ENCODE data around the gene CEP41.

CEP41 gene

DNA sequence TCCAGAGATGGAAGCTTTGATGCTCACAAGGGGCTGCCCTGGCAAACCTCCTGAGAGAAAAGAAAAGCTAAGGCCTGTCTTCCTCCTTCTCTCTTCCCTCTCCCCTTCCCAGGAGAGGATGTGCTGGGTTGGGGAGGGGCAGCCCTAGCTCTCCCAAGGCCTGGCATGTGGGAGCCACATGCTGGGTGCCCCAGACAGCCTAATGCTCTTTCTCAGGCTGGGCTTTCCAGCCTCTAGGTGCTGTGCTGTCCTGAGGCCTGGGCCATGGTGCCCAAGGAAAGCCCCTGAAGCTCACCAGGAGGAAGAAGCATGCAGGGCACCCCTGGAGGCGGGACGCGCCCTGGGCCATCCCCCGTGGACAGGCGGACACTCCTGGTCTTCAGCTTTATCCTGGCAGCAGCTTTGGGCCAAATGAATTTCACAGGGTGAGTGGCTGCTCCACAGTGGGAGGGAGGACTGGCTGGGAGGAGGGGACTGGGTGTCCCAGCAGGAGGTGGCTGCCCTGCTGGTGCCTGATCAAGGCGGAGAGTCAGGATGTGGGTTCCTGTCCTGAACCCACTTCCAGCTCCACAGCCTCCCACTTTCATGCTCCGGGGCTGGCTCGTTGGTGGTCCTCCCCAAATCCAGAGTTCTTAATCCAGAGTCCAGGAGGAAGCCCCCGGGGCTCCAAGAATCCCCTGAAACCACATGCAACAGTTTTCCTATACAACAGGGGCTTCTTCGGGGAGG is 94.5 kb downstream of the CEP41 start:
- Histone ChIP-seq H3K4me3 (ENCODE audit: insufficient read depth in 1 of 2, low read depth in 1 of 2, low read length in 2 of 2) (no peak overlapping the region), H4K8ac (ENCODE audit: low read length) (peak overlapping the region; percentile 5), H3K4me2 (ENCODE audit: low read length, poor library complexity, severe bottlenecking) (no peak overlapping the region), H3K14ac (ENCODE audit: low read length in 2 of 2) (peak overlapping the region in 1 of 2 experiments; percentile 79), H4K91ac (ENCODE audit: low read length) (peak overlapping the region; percentile 62), H3K27me3 (ENCODE audit: control insufficient read depth in 1 of 2, insufficient read depth in 1 of 2, low read length in 2 of 2) (no peaks in the 10 kb centered on the region), H2AK5ac (ENCODE audit: low read length, severe bottlenecking) (peak overlapping the region; percentile 71), H3K18ac (ENCODE audit: low read depth in 1 of 2, low read length in 2 of 2) (peak overlapping the region in 1 of 2 experiments; percentile 80), H3K23ac (ENCODE audit: low read length in 2 of 2) (peak overlapping the region in 1 of 2 experiments; percentile 42), H2BK12ac (ENCODE audit: low read length in 2 of 2) (peak overlapping the region; percentile 14 to 59), H3K9me3 (ENCODE audit: control insufficient read depth, low read length) (no peaks in the 10 kb centered on the region), H3K4me1 (ENCODE audit: control insufficient read depth, insufficient read depth, low read depth, low read length) (peaks cover 17% of the 10 kb centered on the region), H2AFZ (ENCODE audit: low read depth, low read length) (no peak overlapping the region), H3K36me3 (ENCODE audit: control insufficient read depth in 1 of 2, insufficient read depth in 2 of 2, low read depth in 1 of 2, low read length in 2 of 2) (no peaks in the 10 kb centered on the region), H3K4ac (ENCODE audit: low read depth in 1 of 2, low read length in 2 of 2) (peak overlapping the region; percentile 5 to 49), H2BK5ac (ENCODE audit: low read depth, low read length, poor library complexity, severe bottlenecking) (no peak overlapping the region), H3K9ac (ENCODE audit: low read length) (no peak overlapping the region), H2BK15ac (ENCODE audit: low read depth, poor library complexity, severe bottlenecking) (peak overlapping the region; percentile 28), H3K79me1 (replicated peaks; ENCODE audit: low read length, poor library complexity, severe bottlenecking) (no peaks in the 10 kb centered on the region), H3K27ac (ENCODE audit: low read length, poor library complexity, severe bottlenecking) (no peak overlapping the region), H2BK120ac (ENCODE audit: low read depth, low read length) (no peak overlapping the region)
- 92% methylated on average over 10 of the region's 10 CpGs for whole genome bisulfite sequencing
- no peak for DNase-seq

DNA sequence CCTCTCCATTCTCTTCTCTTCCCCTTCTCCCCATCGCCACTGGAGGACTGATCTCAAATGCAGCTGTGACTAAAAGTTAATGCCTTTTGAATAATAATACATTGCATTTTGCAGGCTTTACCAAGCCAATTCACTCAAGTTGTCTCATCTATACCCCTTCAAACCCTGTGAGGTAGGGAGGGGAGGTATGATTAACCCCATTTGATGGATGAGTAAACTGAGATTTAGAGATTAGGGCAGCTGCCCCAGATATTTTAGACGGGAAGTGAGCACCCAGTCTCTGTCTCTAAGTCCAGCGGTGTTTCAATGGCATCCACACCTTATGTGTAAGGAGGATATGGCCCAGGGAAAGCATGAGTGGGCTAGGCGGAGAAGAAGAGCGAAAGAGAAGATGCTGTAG is 95.1 kb downstream of the CEP41 start:
- no peak overlapping the region for H2BK120ac ChIP-seq (ENCODE audit: low read depth, low read length)
- H2BK5ac ChIP-seq (ENCODE audit: low read depth, low read length, poor library complexity, severe bottlenecking), result no peak overlapping the region
- H3K27ac ChIP-seq (ENCODE audit: low read length, poor library complexity, severe bottlenecking), result no peak overlapping the region
- peak overlapping the region; percentile 71 for H2AK5ac ChIP-seq (ENCODE audit: low read length, severe bottlenecking)
- H3K27me3 ChIP-seq (ENCODE audit: control insufficient read depth in 1 of 2, insufficient read depth in 1 of 2, low read length in 2 of 2), result no peaks in the 10 kb centered on the region
- H3K14ac ChIP-seq (ENCODE audit: low read length in 2 of 2), result no peak overlapping the region
- peaks cover 13% of the 10 kb centered on the region for H3K4me1 ChIP-seq (ENCODE audit: control insufficient read depth, insufficient read depth, low read depth, low read length)
- no peak overlapping the region for H3K23ac ChIP-seq (ENCODE audit: low read length in 2 of 2)
- H2AFZ ChIP-seq (ENCODE audit: low read depth, low read length), result no peak overlapping the region
- no peak overlapping the region for H3K9ac ChIP-seq (ENCODE audit: low read length)
- no peaks in the 10 kb centered on the region for H3K79me1 ChIP-seq (replicated peaks; ENCODE audit: low read length, poor library complexity, severe bottlenecking)
- no peak overlapping the region for H3K18ac ChIP-seq (ENCODE audit: low read depth in 1 of 2, low read length in 2 of 2)
- H3K36me3 ChIP-seq (ENCODE audit: control insufficient read depth in 1 of 2, insufficient read depth in 2 of 2, low read depth in 1 of 2, low read length in 2 of 2), result no peaks in the 10 kb centered on the region
- no peaks in the 10 kb centered on the region for H3K9me3 ChIP-seq (ENCODE audit: control insufficient read depth, low read length)
- peak overlapping the region in 1 of 2 experiments; percentile 49 for H3K4ac ChIP-seq (ENCODE audit: low read depth in 1 of 2, low read length in 2 of 2)
- H2BK12ac ChIP-seq (ENCODE audit: low read length in 2 of 2), result no peak overlapping the region
- H3K4me2 ChIP-seq (ENCODE audit: low read length, poor library complexity, severe bottlenecking), result no peak overlapping the region
- no peak overlapping the region for H2BK15ac ChIP-seq (ENCODE audit: low read depth, poor library complexity, severe bottlenecking)
- no peak overlapping the region for H4K8ac ChIP-seq (ENCODE audit: low read length)
- H3K4me3 ChIP-seq (ENCODE audit: insufficient read depth in 1 of 2, low read depth in 1 of 2, low read length in 2 of 2), result no peak overlapping the region
- no peak overlapping the region for H4K91ac ChIP-seq (ENCODE audit: low read length)
- 95% methylated on average over 5 of the region's 5 CpGs for WGBS
- DNase-seq, result no peak

DNA sequence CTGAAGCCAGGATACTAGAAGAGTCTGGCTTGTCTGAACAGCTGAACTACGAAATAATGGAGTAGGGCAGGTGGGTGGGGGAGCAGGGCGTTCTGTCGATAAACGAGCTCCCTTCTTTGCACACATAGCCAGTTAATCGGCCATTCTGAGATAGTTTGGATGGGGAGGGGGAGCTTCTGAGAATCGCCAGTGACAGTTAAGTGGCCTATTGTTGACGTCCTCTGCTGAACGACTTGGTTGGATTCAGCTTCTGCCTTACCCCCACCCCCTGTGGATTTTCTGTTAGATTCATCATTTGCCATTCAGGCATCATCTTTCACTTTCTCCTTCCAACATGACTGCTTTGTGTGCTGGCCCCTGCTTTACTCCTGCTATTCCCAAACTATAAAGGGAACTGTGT is 95.7 kb downstream of the CEP41 start:
- H3K4me2 ChIP-seq (ENCODE audit: low read length, poor library complexity, severe bottlenecking), result no peak overlapping the region
- no peaks in the 10 kb centered on the region for H3K27me3 ChIP-seq (ENCODE audit: control insufficient read depth in 1 of 2, insufficient read depth in 1 of 2, low read length in 2 of 2)
- H2AFZ ChIP-seq (ENCODE audit: low read depth, low read length), result no peak overlapping the region
- no peak overlapping the region for H3K27ac ChIP-seq (ENCODE audit: low read length, poor library complexity, severe bottlenecking)
- peak overlapping the region; percentile 2 for H3K9ac ChIP-seq (ENCODE audit: low read length)
- DNase-seq, result no peak
- no peak overlapping the region for H3K14ac ChIP-seq (ENCODE audit: low read length in 2 of 2)
- H2BK12ac ChIP-seq (ENCODE audit: low read length in 2 of 2), result peak overlapping the region in 1 of 2 experiments; percentile 15
- H2BK5ac ChIP-seq (ENCODE audit: low read depth, low read length, poor library complexity, severe bottlenecking), result no peak overlapping the region
- no peak overlapping the region for H4K8ac ChIP-seq (ENCODE audit: low read length)
- H3K18ac ChIP-seq (ENCODE audit: low read depth in 1 of 2, low read length in 2 of 2), result no peak overlapping the region
- no peaks in the 10 kb centered on the region for H3K36me3 ChIP-seq (ENCODE audit: control insufficient read depth in 1 of 2, insufficient read depth in 2 of 2, low read depth in 1 of 2, low read length in 2 of 2)
- 63% methylated on average over 7 of the region's 8 CpGs for WGBS
- no peak overlapping the region for H2AK5ac ChIP-seq (ENCODE audit: low read length, severe bottlenecking)
- peak overlapping the region in 1 of 2 experiments; percentile 62 for H3K4me3 ChIP-seq (ENCODE audit: insufficient read depth in 1 of 2, low read depth in 1 of 2, low read length in 2 of 2)
- no peak overlapping the region for H2BK120ac ChIP-seq (ENCODE audit: low read depth, low read length)
- no peak overlapping the region for H3K23ac ChIP-seq (ENCODE audit: low read length in 2 of 2)
- no peaks in the 10 kb centered on the region for H3K79me1 ChIP-seq (replicated peaks; ENCODE audit: low read length, poor library complexity, severe bottlenecking)
- H4K91ac ChIP-seq (ENCODE audit: low read length), result peak overlapping the region; percentile 37
- no peaks in the 10 kb centered on the region for H3K9me3 ChIP-seq (ENCODE audit: control insufficient read depth, low read length)
- no peak overlapping the region for H2BK15ac ChIP-seq (ENCODE audit: low read depth, poor library complexity, severe bottlenecking)
- peaks cover 8% of the 10 kb centered on the region for H3K4me1 ChIP-seq (ENCODE audit: control insufficient read depth, insufficient read depth, low read depth, low read length)
- no peak overlapping the region for H3K4ac ChIP-seq (ENCODE audit: low read depth in 1 of 2, low read length in 2 of 2)

DNA sequence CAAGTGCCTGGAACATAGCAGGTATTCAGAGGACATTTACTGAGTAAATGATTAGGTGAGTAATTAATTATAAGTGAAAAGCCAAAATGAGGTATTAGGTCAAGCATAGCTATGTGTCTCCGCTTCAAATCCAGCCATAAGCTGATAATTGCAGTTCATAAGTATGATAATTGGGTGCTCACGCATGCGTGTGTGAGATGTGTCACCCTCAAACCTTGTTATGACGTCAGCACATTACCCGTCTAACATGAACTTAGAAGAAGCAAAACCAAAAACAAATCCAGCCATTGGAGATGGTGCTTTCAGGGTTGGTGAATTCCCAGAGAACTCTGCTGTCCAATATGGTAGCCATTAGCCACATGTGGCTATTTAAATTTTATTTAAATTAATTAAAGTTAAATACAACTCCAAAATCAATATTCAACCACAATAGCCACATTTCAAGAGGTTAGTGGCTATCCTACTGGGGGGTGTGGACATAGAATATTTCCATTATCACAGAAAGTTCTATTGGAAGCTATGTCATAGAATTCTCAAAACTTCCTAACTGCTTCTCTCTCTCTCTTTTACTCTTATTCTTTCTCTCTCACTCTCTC is 96.4 kb downstream of the CEP41 start, which contains the start of gene CPA5:
Gene CPA5 (plus strand): TSS at position 546 of the 596 bp plus-strand sequence. CDS start 1,670 bp downstream, outside the sequence.
- H3K4ac ChIP-seq (ENCODE audit: low read depth in 1 of 2, low read length in 2 of 2), result no peak within 1 kb of the TSS
- H3K27me3 ChIP-seq (ENCODE audit: control insufficient read depth in 1 of 2, insufficient read depth in 1 of 2, low read length in 2 of 2), result no peaks in the 10 kb centered on the region
- H3K36me3 ChIP-seq (ENCODE audit: control insufficient read depth in 1 of 2, insufficient read depth in 2 of 2, low read depth in 1 of 2, low read length in 2 of 2), result no peaks in the 10 kb centered on the region
- H3K14ac ChIP-seq (ENCODE audit: low read length in 2 of 2), result no peak within 1 kb of the TSS
- no peak within 1 kb of the TSS for H3K4me2 ChIP-seq (ENCODE audit: low read length, poor library complexity, severe bottlenecking)
- H3K4me1 ChIP-seq (ENCODE audit: control insufficient read depth, insufficient read depth, low read depth, low read length), result peaks cover 7% of the 10 kb centered on the region
- H3K18ac ChIP-seq (ENCODE audit: low read depth in 1 of 2, low read length in 2 of 2), result no peak within 1 kb of the TSS
- peak within 1 kb of the TSS; percentile 37 for H4K91ac ChIP-seq (ENCODE audit: low read length)
- H2BK120ac ChIP-seq (ENCODE audit: low read depth, low read length), result no peak within 1 kb of the TSS
- no peak for DNase-seq
- no peaks in the 10 kb centered on the region for H3K79me1 ChIP-seq (replicated peaks; ENCODE audit: low read length, poor library complexity, severe bottlenecking)
- no peak within 1 kb of the TSS for H4K8ac ChIP-seq (ENCODE audit: low read length)
- peak within 1 kb of the TSS; percentile 2 for H3K9ac ChIP-seq (ENCODE audit: low read length)
- H2AK5ac ChIP-seq (ENCODE audit: low read length, severe bottlenecking), result peak within 1 kb of the TSS; percentile 71
- peak within 1 kb of the TSS in 1 of 2 experiments; percentile 15 for H2BK12ac ChIP-seq (ENCODE audit: low read length in 2 of 2)
- peak within 1 kb of the TSS in 1 of 2 experiments; percentile 62 for H3K4me3 ChIP-seq (ENCODE audit: insufficient read depth in 1 of 2, low read depth in 1 of 2, low read length in 2 of 2)
- H2BK15ac ChIP-seq (ENCODE audit: low read depth, poor library complexity, severe bottlenecking), result no peak within 1 kb of the TSS
- no peak within 1 kb of the TSS for H2BK5ac ChIP-seq (ENCODE audit: low read depth, low read length, poor library complexity, severe bottlenecking)
- H3K23ac ChIP-seq (ENCODE audit: low read length in 2 of 2), result peak within 1 kb of the TSS in 1 of 2 experiments; percentile 40
- H2AFZ ChIP-seq (ENCODE audit: low read depth, low read length), result no peak within 1 kb of the TSS
- WGBS, result 91% methylated on average over 4 of the region's 5 CpGs
- H3K9me3 ChIP-seq (ENCODE audit: control insufficient read depth, low read length), result no peaks in the 10 kb centered on the region
- no peak within 1 kb of the TSS for H3K27ac ChIP-seq (ENCODE audit: low read length, poor library complexity, severe bottlenecking)

Data from mesenchymal stem cell (in vitro differentiated cells and primary cell).